Omental fat pad (tissue), 4 donors: ENCODE results near the gene GPATCH8. TPM values are rescaled to one million over a fixed set of nuclear protein-coding genes. Genes with fewer than 3 reads are reported as not detected.
"Not testable (repeated sequence)": the region's sequence is repeated elsewhere in the genome, so short reads cannot be mapped to it uniquely, and the experiment has no call there.

ENCODE experiments used
- ATAC-seq: fragments of 150-250 bp; one replicate; pipeline ENCODE4 v1.9.1; 2016; ENCODE audit warnings: mild to moderate bottlenecking, moderate library complexity; ENCODE audit not compliant: low FRiP score
- DNase-seq: peaks from one replicate; pipeline ENCODE4 v3.0.0-alpha.2; 2019; ENCODE audit warnings: low spot score
- CTCF ChIP-seq, 3 donors: fragments of 450-650 bp; IDR thresholded peaks; one replicate each; pipeline ENCODE4 v1.5.1; 2016 to 2017; ENCODE audit warnings: antibody characterized with exemption in 3 of 3, mild to moderate bottlenecking in 3 of 3, moderate library complexity in 2 of 3
- total RNA-seq, 4 donors: library from RNA; depleted of rRNA; stranded (reverse); fragments of >200 nt; gene quantifications; one replicate each; pipeline ENCODE4 v1.1.0, GENCODE V29; 2016

Gene GPATCH8
- total RNA-seq, 4 donors from 2014 or later, result 25.7 to 58.5 (median 34.6) TPM

DNA sequence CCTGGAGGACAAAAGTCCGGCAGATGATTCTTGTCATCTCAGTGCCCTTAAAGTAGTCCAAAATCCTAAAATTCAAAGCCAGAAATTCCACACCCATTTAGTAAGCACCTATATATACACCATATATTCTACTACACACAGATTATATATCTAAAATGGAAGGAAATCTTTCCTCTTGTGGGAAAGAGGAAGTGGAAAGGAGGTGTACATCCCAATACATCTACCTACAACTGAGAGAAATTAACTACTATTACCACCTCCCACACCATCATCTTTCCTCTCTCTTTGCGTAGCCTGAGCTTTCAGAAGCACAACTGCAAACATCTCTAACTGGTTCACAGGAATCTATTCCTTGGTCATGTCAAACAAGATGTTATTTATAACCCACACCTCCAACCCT is 108.4 kb downstream of the GPATCH8 start:
- DNase-seq, result no peak
- no peak for TF ChIP-seq CTCF (IDR thresholded peaks at IDR 0.05)
- no peak for ATAC-seq

DNA sequence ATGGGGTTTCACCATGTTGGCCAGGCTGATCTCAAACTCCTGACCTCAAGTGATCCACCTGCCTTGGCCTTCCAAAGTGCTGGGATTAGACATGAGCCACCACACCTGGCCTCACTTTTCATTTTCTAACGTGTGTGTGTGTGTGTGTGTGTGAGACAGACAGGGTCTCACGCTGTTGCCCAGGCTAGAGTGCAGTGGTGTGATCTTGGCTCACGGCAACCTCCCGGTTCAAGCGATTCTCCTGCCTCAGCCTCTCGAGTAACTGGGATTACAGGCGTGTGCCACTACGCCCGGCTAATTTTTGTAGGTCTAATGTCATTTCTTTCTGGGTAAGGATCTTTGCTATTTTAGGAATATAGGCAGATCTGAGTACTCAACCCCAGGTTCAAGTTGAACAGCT is 109.1 kb downstream of the GPATCH8 start:
- not testable (repeated sequence) for ATAC-seq, DNase-seq

DNA sequence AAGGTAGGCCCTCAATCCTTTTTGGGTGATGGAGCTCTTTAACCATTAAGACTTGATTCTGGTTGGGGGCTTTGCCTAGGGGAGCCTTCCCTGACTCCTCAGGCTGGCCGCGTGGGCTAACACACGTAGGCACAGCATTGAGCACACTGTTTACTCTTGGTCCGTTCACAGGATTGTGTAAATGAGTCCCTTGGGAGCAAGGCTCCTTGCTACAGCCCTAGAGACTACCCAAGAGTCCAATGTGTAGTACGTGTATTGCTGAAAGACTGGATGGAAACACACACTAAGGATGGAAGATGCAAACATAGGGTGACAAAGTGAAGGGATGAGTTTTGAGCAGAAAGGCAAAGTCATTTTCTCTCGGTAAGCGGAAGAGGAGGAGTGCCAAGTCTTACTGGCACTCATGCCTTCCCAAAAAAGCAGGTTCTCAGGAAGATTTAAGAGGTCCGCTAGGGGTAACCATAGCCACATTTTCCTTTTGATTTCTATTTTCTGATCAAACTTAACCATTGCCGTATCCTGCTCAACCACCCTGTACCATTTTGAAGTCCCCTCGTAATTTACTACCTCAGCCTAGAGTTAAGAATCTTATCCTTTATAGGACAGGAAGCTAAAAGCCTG is 112.8 kb downstream of the GPATCH8 start:
- DNase-seq (no peak), ATAC-seq (no peak)
- no peak for TF ChIP-seq CTCF (IDR thresholded peaks at IDR 0.05)

DNA sequence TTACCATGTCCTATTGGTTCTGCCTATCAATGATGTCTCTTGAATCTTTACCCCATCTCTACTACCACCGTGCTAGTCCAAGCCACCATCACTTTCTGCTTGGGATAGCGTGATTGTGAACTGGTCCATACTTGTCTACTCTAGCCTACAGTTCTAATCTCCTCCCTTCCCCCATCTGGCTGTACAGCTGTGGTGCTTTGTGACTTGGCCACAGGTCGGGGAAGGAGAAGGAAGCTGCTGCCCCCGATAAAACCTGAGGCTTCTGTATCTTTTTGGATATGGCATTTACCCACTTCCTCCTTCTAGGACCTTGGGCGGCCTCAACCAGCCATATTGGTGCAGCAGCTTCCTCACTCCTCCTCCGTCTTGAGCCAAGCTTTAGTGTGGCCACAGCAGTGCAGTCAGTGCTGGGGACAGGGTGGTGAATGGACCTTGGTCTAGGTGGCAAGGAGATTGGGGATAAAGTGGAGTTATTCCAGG is 113.4 kb downstream of the GPATCH8 start:
- no peak for DNase-seq

DNA sequence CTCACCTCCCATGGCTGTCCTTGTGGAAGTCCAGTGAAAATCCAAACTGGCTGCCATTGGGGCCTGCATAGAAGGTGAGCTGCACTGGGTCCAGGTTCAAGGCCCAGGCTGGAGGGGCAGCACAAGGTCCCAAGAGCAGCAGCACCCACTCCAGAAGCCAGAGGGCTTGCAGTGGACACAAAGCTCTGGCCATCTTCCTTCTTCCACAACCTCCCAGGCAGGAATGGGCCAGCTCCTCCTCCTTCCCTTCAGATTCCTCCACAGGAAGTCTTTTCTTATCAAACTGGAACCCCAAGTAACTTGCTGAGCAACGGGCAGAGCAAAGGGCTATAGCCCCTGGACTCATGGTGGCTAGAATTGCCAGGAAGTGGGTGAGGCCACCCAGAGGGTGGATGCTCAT is 113.9 kb downstream of the GPATCH8 start, which contains the start of gene ITGA2B:
Gene ITGA2B (minus strand): TSS at position 369 of the 400 bp plus-strand sequence. CDS start 176 bp downstream, at position 193.
- no peak for DNase-seq
- no peak for TF ChIP-seq CTCF (IDR thresholded peaks at IDR 0.05)
- no peak for ATAC-seq

More for the DNA sequence above, 113.4 kb downstream of the GPATCH8 start:
- ATAC-seq, result no peak
- TF ChIP-seq CTCF (IDR thresholded peaks at IDR 0.05), result no peak

GRCh38 chr17:44387804-44388203 is 115.4 kb downstream of the GPATCH8 start:
- DNase-seq, result no peak
- ATAC-seq, result no peak
- TF ChIP-seq CTCF (IDR thresholded peaks at IDR 0.05), result no peak

GRCh38 chr17:44386182-44386525 is 117.1 kb downstream of the GPATCH8 start:
- no peak for ATAC-seq
- TF ChIP-seq CTCF (IDR thresholded peaks at IDR 0.05), result no peak
- DNase-seq, result no peak
